ENCODE results near the gene CCL23.
"Not testable (repeated sequence)": the region's sequence is repeated elsewhere in the genome, so short reads cannot be mapped to it uniquely, and the experiment has no call there.

DNA sequence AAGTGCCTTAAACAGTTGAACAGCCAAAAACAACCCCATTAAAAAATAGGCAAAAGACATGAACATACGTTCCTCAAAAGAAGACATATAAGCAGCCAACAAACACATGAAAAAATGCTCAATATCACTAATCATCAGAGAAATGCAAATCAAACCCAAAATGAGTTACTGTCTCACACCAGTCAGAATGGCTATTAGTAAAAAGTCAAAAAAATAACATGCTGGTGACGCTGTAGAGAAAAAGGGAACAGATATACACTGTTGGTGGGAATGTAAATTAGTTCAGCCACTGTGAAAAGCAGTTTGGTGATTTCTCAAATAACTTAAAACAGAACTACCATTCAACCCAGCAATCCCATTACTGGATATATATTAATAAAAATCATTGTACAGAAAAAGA is 22.4 kb downstream of the CCL23 start:
- TF ChIP-seq POLR2A, EP300, POLR2AphosphoS5 (IDR thresholded peaks at IDR 0.05): not testable (repeated sequence)
